Subcutaneous adipose tissue (tissue), 4 donors: ENCODE results near the gene FRMD6. TPM values are rescaled to one million over a fixed set of nuclear protein-coding genes. Genes with fewer than 3 reads are reported as not detected.

ENCODE experiments used
- CTCF ChIP-seq: fragments of 450-650 bp; IDR thresholded peaks from one replicate; pipeline ENCODE4 v1.5.1; 2016; ENCODE audit warnings: low read depth, mild to moderate bottlenecking, control low read depth, antibody characterized with exemption, moderate library complexity
- total RNA-seq, 4 donors: library from RNA; depleted of rRNA; stranded (reverse); fragments of >200 nt; gene quantifications; one replicate each; pipeline ENCODE4 v1.1.0, GENCODE V29; 2016

FRMD6 gene
- total RNA-seq, 4 donors from 2014 or later, result 14.1 to 19.4 (median 18.2) TPM

GRCh38 chr14:51703787-51704186 lies 52.1 kb downstream of the FRMD6 start:
- no peak for TF ChIP-seq CTCF

- TF ChIP-seq CTCF, result no peak
Measured at GRCh38 chr14:51704545-51704944, 52.8 kb downstream of the FRMD6 start.

GRCh38 chr14:51707327-51707726 lies 55.6 kb downstream of the FRMD6 start:
- no peak for TF ChIP-seq CTCF

GRCh38 chr14:51711505-51711904 lies 59.8 kb downstream of the FRMD6 start:
- TF ChIP-seq CTCF, result no peak

GRCh38 chr14:51715250-51715649 lies 63.5 kb downstream of the FRMD6 start:
- TF ChIP-seq CTCF, result no peak

GRCh38 chr14:51715742-51716141 lies 64.0 kb downstream of the FRMD6 start:
- TF ChIP-seq CTCF, result no peak

GRCh38 chr14:51716610-51717009 lies 64.9 kb downstream of the FRMD6 start:
- no peak for TF ChIP-seq CTCF
